PC-3 (cell line): Measurements from ENCODE around the gene REEP2. TPM values are rescaled to one million over a fixed set of nuclear protein-coding genes. Genes with fewer than 3 reads are reported as not detected.

Source experiments
- ATAC-seq: fragments of 200-7000 bp; cut with Tn5 transposase; 2 replicates; pipeline ENCODE4 v1.9.1; 2020; ENCODE audit warnings: mild to moderate bottlenecking, moderate library complexity
- BruUV-seq: library from RNA; stranded (reverse); fragments of 400-500 nt; replicated peaks from 2 replicates; lab custom pipeline; 2021; lab: Mats Ljungman, UMichigan
- CTCF ChIA-PET: fragments of 300-600 bp; sonication (Branson Sonifier 250); formaldehyde crosslinking; loops from one replicate; lab custom pipeline; 2022; ENCODE audit warnings: antibody characterized with exemption; lab: Charles Lee
- POLR2A ChIA-PET: fragments of 300-600 bp; sonication (Branson Sonifier 250); formaldehyde crosslinking; loops from one replicate; lab custom pipeline; 2022; ENCODE audit warnings: antibody characterized with exemption; ENCODE audit not compliant: unreplicated experiment; lab: Charles Lee
- DNase-seq: peaks from one replicate; pipeline ENCODE4 v3.0.0-alpha.2; 2015
- H2AFZ ChIP-seq: fragments of 300-600 bp; sonication (generic); 2 replicates; pipeline ENCODE4 v1.6.0; 2016; ENCODE audit warnings: antibody characterized with exemption, low read length
- H3F3A ChIP-seq: fragments of 300-600 bp; sonication (generic); one replicate; pipeline ENCODE4 v1.6.0; 2017; ENCODE audit warnings: antibody characterized with exemption, low read length, control low read depth, mild to moderate bottlenecking; ENCODE audit not compliant: unreplicated experiment
- H3K27ac ChIP-seq: fragments of 300-600 bp; sonication (generic); 2 replicates; pipeline ENCODE4 v1.5.1; 2016; ENCODE audit warnings: mild to moderate bottlenecking, low read length
- H3K27me3 ChIP-seq: fragments of 300-600 bp; sonication (generic); 2 replicates; pipeline ENCODE4 v1.6.1; 2016; ENCODE audit warnings: low read length, mixed read lengths
- H3K36me3 ChIP-seq: fragments of 300-600 bp; sonication (generic); 2 replicates; pipeline ENCODE4 v1.6.1; 2016; ENCODE audit warnings: low read depth, mixed run types, low read length, mixed read lengths
- H3K4me1 ChIP-seq: fragments of 300-600 bp; sonication (generic); 2 replicates; pipeline ENCODE4 v1.5.1; 2016; ENCODE audit warnings: low read length; ENCODE audit not compliant: insufficient read depth
- H3K4me2 ChIP-seq: fragments of 300-600 bp; sonication (generic); 2 replicates; pipeline ENCODE4 v1.6.0; 2016; ENCODE audit warnings: low read length
- H3K4me3 ChIP-seq: fragments of 300-600 bp; sonication (generic); 2 replicates; pipeline ENCODE4 v1.5.1; 2016; ENCODE audit warnings: mild to moderate bottlenecking, low read length, mixed read lengths
- H3K79me2 ChIP-seq: fragments of 300-600 bp; sonication (generic); 2 replicates; pipeline ENCODE4 v1.6.1; 2017; ENCODE audit warnings: low read length, mixed read lengths
- H3K9ac ChIP-seq: fragments of 300-600 bp; sonication (generic); 2 replicates; pipeline ENCODE4 v1.6.0; 2016; ENCODE audit warnings: mild to moderate bottlenecking, low read length
- H3K9me2 ChIP-seq: fragments of 300-600 bp; sonication (generic); replicated peaks from 2 replicates; pipeline ENCODE4 v1.6.1; 2016; ENCODE audit warnings: mixed run types, low read length, mixed read lengths
- H3K9me3 ChIP-seq: fragments of 300-600 bp; sonication (generic); 2 replicates; pipeline ENCODE4 v1.6.1; 2016; ENCODE audit warnings: low read length, mixed read lengths
- H4K20me1 ChIP-seq: fragments of 300-600 bp; sonication (generic); 2 replicates; pipeline ENCODE4 v1.6.1; 2016; ENCODE audit warnings: low read length, mixed read lengths
- EZH2 ChIP-seq: fragments of 300-600 bp; sonication (generic); IDR thresholded peaks from one replicate; pipeline ENCODE4 v1.6.1; 2017; ENCODE audit warnings: antibody characterized with exemption, mild to moderate bottlenecking, low read length; ENCODE audit not compliant: unreplicated experiment
- EZH2phosphoT487 ChIP-seq: fragments of 300-600 bp; sonication (generic); IDR thresholded peaks from 2 replicates; pipeline ENCODE4 v1.6.1; 2018; ENCODE audit warnings: mild to moderate bottlenecking, antibody characterized with exemption, low read length, borderline replicate concordance
- intact Hi-C: fragments of 100-400 bp; cut with micrococcal nuclease; formaldehyde crosslinking; loops from 2 replicates; pipeline ENCODE4 v1.9.0; 2023
- total RNA-seq: library from RNA; depleted of rRNA; stranded (reverse); fragments of >200 nt; gene quantifications from 2 replicates; pipeline ENCODE4 v1.2.3, GENCODE V29; 2014
- TF ChIP-seq, protein P1 (sequence below): fragments of 300-600 bp; sonication (generic); conservative IDR thresholded peaks from 2 replicates; pipeline ENCODE4 v1.5.1; 2017; ENCODE audit warnings: antibody characterized with exemption, low read depth, mild to moderate bottlenecking, low read length

REEP2 gene
- total RNA-seq, 1 experiment from 2014 or later: 2.5 TPM

DNA sequence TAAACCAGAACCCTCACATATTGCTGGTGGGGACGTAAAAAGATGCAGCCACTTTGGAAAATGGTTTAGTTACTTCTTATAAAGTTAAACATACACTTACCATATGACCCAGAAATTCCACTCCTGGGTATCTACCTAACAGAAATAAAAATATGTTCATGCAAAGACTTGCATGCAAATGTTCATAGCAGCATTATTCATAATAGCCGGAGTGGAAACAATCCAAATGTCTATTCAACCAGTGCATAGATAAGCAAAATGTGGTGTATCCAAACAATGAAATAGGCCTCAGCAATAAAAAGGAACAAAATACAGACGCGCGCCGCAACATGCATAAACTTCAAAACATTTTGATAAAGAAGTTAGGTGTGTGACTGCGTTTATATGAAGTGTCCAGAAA, 38.1 kb downstream of the REEP2 start:
- Histone ChIP-seq H2AFZ (no peak overlapping the region), H3K9me3 (no peaks in the 10 kb centered on the region), H3K4me2 (no peak overlapping the region), H3K4me1 (no peaks in the 10 kb centered on the region), H4K20me1 (no peaks in the 10 kb centered on the region), H3K9me2 (no peaks in the 10 kb centered on the region), H3K27me3 (no peaks in the 10 kb centered on the region), H3K9ac (no peak overlapping the region), H3K27ac (no peak overlapping the region), H3F3A (no peaks in the 10 kb centered on the region), H3K4me3 (no peak overlapping the region), H3K36me3 (no peaks in the 10 kb centered on the region), H3K79me2 (no peaks in the 10 kb centered on the region)
- ChIA-PET POLR2A (no interaction called here), CTCF (no interaction called here)
- ATAC-seq (no peak), DNase-seq (no peak)
- no TSS peak for BruUV-seq
- TF ChIP-seq, protein P1, sequence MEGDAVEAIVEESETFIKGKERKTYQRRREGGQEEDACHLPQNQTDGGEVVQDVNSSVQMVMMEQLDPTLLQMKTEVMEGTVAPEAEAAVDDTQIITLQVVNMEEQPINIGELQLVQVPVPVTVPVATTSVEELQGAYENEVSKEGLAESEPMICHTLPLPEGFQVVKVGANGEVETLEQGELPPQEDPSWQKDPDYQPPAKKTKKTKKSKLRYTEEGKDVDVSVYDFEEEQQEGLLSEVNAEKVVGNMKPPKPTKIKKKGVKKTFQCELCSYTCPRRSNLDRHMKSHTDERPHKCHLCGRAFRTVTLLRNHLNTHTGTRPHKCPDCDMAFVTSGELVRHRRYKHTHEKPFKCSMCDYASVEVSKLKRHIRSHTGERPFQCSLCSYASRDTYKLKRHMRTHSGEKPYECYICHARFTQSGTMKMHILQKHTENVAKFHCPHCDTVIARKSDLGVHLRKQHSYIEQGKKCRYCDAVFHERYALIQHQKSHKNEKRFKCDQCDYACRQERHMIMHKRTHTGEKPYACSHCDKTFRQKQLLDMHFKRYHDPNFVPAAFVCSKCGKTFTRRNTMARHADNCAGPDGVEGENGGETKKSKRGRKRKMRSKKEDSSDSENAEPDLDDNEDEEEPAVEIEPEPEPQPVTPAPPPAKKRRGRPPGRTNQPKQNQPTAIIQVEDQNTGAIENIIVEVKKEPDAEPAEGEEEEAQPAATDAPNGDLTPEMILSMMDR: no peak
- intact Hi-C loops: no loop called here

DNA sequence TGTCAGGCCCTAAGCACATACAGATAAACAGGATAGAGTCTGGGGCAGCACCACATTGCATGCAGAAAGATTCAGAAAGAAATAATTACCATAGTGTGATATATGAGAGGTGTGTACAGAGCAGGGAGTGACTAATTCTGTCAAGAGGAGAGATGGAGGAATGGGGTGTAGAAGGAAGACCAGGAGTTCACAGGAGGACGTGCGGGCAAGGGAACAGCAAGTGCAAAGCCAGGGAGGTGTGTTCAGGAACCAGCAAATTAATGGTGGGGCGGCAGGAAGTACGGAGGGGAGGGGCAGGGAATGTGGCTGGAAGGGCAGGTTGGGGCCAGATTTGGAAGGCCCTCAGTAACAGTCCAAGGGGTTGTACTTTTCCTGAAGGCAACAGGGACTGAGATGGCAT, 43.8 kb downstream of the REEP2 start:
- no peak overlapping the region for H2AFZ ChIP-seq

DNA sequence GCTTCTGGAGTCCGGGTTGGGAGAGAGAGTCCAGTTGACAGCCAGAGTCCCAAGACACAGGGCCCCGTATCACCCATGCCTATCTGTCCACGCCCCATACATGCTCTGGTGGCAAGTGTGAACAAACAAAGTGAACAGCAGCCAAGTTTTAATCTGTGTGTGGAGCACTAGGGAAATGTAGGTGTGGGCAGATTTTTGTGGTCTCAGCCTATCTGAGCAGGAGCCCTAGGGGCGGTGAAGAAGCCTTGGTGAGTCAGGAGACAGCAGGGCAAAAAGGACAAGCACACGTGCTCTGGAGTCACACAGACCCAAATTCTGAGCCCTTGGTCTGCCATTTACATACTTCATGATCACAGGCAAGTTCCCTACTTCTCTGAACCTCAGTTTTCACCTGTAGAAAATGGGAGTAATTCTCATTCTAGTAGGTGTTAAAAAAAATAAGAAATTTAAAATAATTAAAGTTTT, 49.7 kb downstream of the REEP2 start:
- no peaks in the 10 kb centered on the region for H4K20me1 ChIP-seq
- H3K27ac ChIP-seq: no peak overlapping the region
- no peak overlapping the region for H3K4me2 ChIP-seq
- no peak overlapping the region for H2AFZ ChIP-seq
- no peak for ATAC-seq
- no peaks in the 10 kb centered on the region for H3K36me3 ChIP-seq
- H3K9ac ChIP-seq: no peak overlapping the region
- DNase-seq: peak; percentile 41
- TF ChIP-seq EZH2 (no peak), EZH2phosphoT487 (no peak)
- TF ChIP-seq, protein P1: no peak
- no peaks in the 10 kb centered on the region for H3K79me2 ChIP-seq
- H3K9me2 ChIP-seq: no peaks in the 10 kb centered on the region
- H3K4me1 ChIP-seq: 0 out of 2 replicates have a peak, but pooled peaks cover 6% of the 10 kb centered on the region
- intact Hi-C loops: no loop called here
- peaks cover 23% of the 10 kb centered on the region for H3K27me3 ChIP-seq
- CTCF ChIA-PET: no interaction called here
- no peaks in the 10 kb centered on the region for H3F3A ChIP-seq
- BruUV-seq: no TSS peak
- no peak overlapping the region for H3K4me3 ChIP-seq
- POLR2A ChIA-PET: no interaction called here
- H3K9me3 ChIP-seq: no peaks in the 10 kb centered on the region

More for the DNA sequence above, 43.8 kb downstream of the REEP2 start:
- TF ChIP-seq, protein P1: no peak
- TF ChIP-seq EZH2 (no peak), EZH2phosphoT487 (no peak)
- intact Hi-C loops: no loop called here
- ChIA-PET POLR2A (no interaction called here), CTCF (no interaction called here)
- Histone ChIP-seq H3K4me2 (no peak overlapping the region), H3K27ac (no peak overlapping the region), H4K20me1 (no peaks in the 10 kb centered on the region), H3K79me2 (no peaks in the 10 kb centered on the region), H3K9me2 (no peaks in the 10 kb centered on the region), H3K4me1 (no peaks in the 10 kb centered on the region), H3K36me3 (no peaks in the 10 kb centered on the region), H3F3A (no peaks in the 10 kb centered on the region), H3K9ac (no peak overlapping the region), H3K9me3 (no peaks in the 10 kb centered on the region), H3K4me3 (no peak overlapping the region), H3K27me3 (no peaks in the 10 kb centered on the region)
- ATAC-seq (peak; percentile 51; the same call in 1 of the 2 replicates), DNase-seq (no peak)
- BruUV-seq: no TSS peak
